ENCODE results near the gene B4GALNT1. TPM values are rescaled to one million over a fixed set of nuclear protein-coding genes. Genes with fewer than 3 reads are reported as not detected.

The B4GALNT1 gene
- total and polyA plus RNA-seq, 2 of the 13 experiments (the other 11 are each of a cell fraction or from before 2014, with no cell fraction given): 4.5 to 5.4 TPM

DNA sequence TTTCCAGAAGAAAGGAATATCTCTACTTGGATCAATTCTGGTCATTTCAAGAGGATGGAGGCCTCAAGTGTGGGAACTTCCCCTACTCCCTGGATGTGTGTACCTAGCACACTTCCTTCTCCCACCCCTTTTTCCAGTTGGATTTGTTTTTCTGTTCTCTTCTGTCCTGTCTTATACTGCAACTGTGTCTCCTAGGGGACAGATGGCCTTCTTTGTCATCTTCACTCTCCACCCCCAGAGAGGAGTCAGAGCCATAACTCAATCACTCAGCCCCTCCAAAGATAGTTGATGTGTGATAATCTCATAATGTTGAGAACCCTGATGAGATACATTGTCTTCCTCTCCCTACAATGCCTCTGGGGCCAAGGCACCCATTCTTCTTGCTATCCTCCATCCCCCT, 30.5 kb downstream of the B4GALNT1 start (continued):
- TF ChIP-seq, protein P1, sequence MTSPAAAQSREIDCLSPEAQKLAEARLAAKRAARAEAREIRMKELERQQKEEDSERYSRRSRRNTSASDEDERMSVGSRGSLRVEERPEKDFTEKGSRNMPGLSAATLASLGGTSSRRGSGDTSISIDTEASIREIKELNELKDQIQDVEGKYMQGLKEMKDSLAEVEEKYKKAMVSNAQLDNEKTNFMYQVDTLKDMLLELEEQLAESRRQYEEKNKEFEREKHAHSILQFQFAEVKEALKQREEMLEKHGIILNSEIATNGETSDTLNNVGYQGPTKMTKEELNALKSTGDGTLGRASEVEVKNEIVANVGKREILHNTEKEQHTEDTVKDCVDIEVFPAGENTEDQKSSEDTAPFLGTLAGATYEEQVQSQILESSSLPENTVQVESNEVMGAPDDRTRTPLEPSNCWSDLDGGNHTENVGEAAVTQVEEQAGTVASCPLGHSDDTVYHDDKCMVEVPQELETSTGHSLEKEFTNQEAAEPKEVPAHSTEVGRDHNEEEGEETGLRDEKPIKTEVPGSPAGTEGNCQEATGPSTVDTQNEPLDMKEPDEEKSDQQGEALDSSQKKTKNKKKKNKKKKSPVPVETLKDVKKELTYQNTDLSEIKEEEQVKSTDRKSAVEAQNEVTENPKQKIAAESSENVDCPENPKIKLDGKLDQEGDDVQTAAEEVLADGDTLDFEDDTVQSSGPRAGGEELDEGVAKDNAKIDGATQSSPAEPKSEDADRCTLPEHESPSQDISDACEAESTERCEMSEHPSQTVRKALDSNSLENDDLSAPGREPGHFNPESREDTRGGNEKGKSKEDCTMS (CRISPR knock-in tag; conservative IDR thresholded peaks at IDR 0.05): no peak
- TF ChIP-seq NR2C2 (CRISPR knock-in tag; IDR thresholded peaks at IDR 0.05; ENCODE audit: borderline replicate concordance) (no peak), SMARCC2 (IDR thresholded peaks at IDR 0.05) (no peak)

DNA sequence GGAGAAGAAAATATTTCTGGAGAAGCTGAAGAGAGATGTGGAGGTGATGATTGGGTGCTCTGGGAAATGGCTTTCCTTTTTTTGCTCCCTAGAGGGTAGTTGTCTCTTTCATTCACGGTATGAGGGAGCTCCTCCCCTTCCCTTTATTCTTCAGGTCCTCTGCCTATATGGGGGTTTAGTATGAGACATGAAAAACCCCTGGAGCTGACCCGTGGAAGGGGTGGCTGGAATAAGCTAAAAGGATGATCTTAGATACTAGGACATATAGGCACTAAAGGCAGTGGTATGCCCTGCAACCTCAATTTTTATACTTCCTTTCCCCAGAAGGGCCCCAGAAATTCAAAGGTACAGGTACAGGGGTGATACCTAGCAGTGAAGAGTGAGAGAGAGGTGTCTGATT, 32.6 kb downstream of the B4GALNT1 start:
- no peak for ATAC-seq
- in situ Hi-C loops (cut with HindIII; ENCODE audit: extremely low pct_ligation_motif_present, low pct_unique_long_range_greater_than_20kb) (no loop called here), intact Hi-C loops (cut with micrococcal nuclease; ENCODE audit: unreplicated experiment) (no loop called here)
- no peak for DNase-seq (ENCODE audit: low spot score)
- Histone ChIP-seq H3K27me3 (ENCODE audit: control insufficient read depth in 1 of 2, insufficient read depth in 2 of 2, low read length in 2 of 2) (peaks cover 0 to 4% of the 10 kb centered on the region in 2 experiments; a peak in 1 of 5 replicates), H3K79me2 (ENCODE audit: insufficient read depth, low read length) (no peaks in the 10 kb centered on the region), H3K9ac (ENCODE audit: insufficient read depth, low read depth, low read length) (no peak overlapping the region), H3K4me2 (ENCODE audit: low read depth, low read length) (no peak overlapping the region), H2AFZ (ENCODE audit: low read length) (no peak overlapping the region), H3K36me3 (replicated peaks in 1 of 2; ENCODE audit: control insufficient read depth in 1 of 2, insufficient read depth in 2 of 2, low read length in 2 of 2) (peaks cover 13 to 26% of the 10 kb centered on the region in 2 experiments; a peak in 4 of 5 replicates), H4K20me1 (ENCODE audit: insufficient read depth, low read length) (no peaks in the 10 kb centered on the region), H3K27ac (ENCODE audit: extremely low read length, insufficient read depth, low read length) (no peak overlapping the region), H3K4me1 (ENCODE audit: insufficient read depth, low read length) (peaks cover 16% of the 10 kb centered on the region), H3K4me3 (replicated peaks in 1 of 3; ENCODE audit: insufficient read depth in 1 of 3, low read depth in 2 of 3, low read length in 3 of 3) (no peak overlapping the region), H3K9me3 (ENCODE audit: low read length) (no peaks in the 10 kb centered on the region)
- ChIA-PET CTCF (ENCODE audit: low intra/inter-chr PET ratio, low total read pairs) (no interaction called here), POLR2A (interaction anchor here (1.7 kb wide), 1 partner anchor 11 kb away, joined by 6 read pairs; the partner anchor contains the start of gene ARHGEF25)
- WGBS (ENCODE audit: low lambda C conversion rate): 97% methylated on average over 2 of the region's 2 CpGs
- TF ChIP-seq PHF5A (CRISPR knock-in tag; IDR thresholded peaks at IDR 0.05; ENCODE audit: low read depth, unreplicated experiment) (no peak), SMAD9 (CRISPR knock-in tag; IDR thresholded peaks at IDR 0.05) (no peak), HNF4A (CRISPR knock-in tag; IDR thresholded peaks at IDR 0.05) (no peak), ZBTB1 (CRISPR knock-in tag; IDR thresholded peaks at IDR 0.05; ENCODE audit: borderline replicate concordance) (no peak), ZNF207 (IDR thresholded peaks at IDR 0.05; ENCODE audit: borderline replicate concordance) (no peak), ZNF101 (CRISPR knock-in tag; IDR thresholded peaks at IDR 0.05; ENCODE audit: borderline replicate concordance, low read depth) (no peak), SUZ12 (IDR thresholded peaks at IDR 0.05; ENCODE audit: low read depth, low read length) (no peak), SMARCC2 (IDR thresholded peaks at IDR 0.05) (no peak)
- TF ChIP-seq, protein P2, sequence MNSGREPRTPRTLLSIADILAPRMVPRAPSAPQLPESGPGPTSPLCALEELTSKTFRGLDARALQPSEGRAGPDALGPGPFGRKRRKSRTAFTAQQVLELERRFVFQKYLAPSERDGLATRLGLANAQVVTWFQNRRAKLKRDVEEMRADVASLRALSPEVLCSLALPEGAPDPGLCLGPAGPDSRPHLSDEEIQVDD (CRISPR knock-in tag; IDR thresholded peaks at IDR 0.05; ENCODE audit: borderline replicate concordance): no peak
- TF ChIP-seq, protein P3, sequence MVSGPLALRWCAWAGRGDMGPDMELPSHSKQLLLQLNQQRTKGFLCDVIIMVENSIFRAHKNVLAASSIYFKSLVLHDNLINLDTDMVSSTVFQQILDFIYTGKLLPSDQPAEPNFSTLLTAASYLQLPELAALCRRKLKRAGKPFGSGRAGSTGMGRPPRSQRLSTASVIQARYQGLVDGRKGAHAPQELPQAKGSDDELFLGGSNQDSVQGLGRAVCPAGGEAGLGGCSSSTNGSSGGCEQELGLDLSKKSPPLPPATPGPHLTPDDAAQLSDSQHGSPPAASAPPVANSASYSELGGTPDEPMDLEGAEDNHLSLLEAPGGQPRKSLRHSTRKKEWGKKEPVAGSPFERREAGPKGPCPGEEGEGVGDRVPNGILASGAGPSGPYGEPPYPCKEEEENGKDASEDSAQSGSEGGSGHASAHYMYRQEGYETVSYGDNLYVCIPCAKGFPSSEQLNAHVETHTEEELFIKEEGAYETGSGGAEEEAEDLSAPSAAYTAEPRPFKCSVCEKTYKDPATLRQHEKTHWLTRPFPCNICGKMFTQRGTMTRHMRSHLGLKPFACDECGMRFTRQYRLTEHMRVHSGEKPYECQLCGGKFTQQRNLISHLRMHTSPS (CRISPR knock-in tag; IDR thresholded peaks at IDR 0.05; ENCODE audit: low read depth): no peak
- TF ChIP-seq, protein P4, sequence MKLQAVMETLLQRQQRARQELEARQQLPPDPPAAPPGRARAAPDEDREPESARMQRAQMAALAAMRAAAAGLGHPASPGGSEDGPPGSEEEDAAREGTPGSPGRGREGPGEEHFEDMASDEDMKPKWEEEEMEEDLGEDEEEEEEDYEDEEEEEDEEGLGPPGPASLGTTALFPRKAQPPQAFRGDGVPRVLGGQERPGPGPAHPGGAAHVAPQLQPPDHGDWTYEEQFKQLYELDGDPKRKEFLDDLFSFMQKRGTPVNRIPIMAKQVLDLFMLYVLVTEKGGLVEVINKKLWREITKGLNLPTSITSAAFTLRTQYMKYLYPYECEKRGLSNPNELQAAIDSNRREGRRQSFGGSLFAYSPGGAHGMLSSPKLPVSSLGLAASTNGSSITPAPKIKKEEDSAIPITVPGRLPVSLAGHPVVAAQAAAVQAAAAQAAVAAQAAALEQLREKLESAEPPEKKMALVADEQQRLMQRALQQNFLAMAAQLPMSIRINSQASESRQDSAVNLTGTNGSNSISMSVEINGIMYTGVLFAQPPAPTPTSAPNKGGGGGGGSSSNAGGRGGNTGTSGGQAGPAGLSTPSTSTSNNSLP (IDR thresholded peaks at IDR 0.05; ENCODE audit: low read depth, low read length): no peak
- no TSS peak for BruUV-seq (replicated peaks)
- FAIRE-seq: no peak
